HG02840 (cell line): ENCODE data around the gene PAX6.

ENCODE experiments used
- ATAC-seq: cut with Tn5 transposase; IDR thresholded peaks from one replicate; pipeline ENCODE4 v1.9.1; 2021; ENCODE audit warnings: mild to moderate bottlenecking, moderate library complexity, moderate number of reproducible peaks; ENCODE audit not compliant: unreplicated experiment, low FRiP score

Gene PAX6

GRCh38 chr11:31799435-31800397, 11.4 kb downstream of the PAX6 start:
- ATAC-seq, result no peak

GRCh38 chr11:31798554-31799434, 12.3 kb downstream of the PAX6 start:
- no peak for ATAC-seq

GRCh38 chr11:31798057-31798553, 13.0 kb downstream of the PAX6 start:
- no peak for ATAC-seq

- no peak for ATAC-seq
Measured at GRCh38 chr11:31797190-31798056, 13.7 kb downstream of the PAX6 start.

GRCh38 chr11:31796499-31797189, 14.5 kb downstream of the PAX6 start:
- no peak for ATAC-seq

- ATAC-seq, result no peak
Measured at GRCh38 chr11:31795706-31796498, 15.2 kb downstream of the PAX6 start.

GRCh38 chr11:31794548-31794947, 16.6 kb downstream of the PAX6 start:
- no peak for ATAC-seq

GRCh38 chr11:31793264-31793663, 17.9 kb downstream of the PAX6 start:
- no peak for ATAC-seq

- no peak for ATAC-seq
Measured at GRCh38 chr11:31792456-31792855, 18.7 kb downstream of the PAX6 start.

GRCh38 chr11:31792036-31792435, 19.1 kb downstream of the PAX6 start:
- ATAC-seq, result no peak

- no peak for ATAC-seq
Measured at GRCh38 chr11:31790649-31791048, 20.5 kb downstream of the PAX6 start.

- ATAC-seq, result no peak
Measured at GRCh38 chr11:31788085-31788484, 23.0 kb downstream of the PAX6 start.

GRCh38 chr11:31786996-31787685, 24.0 kb downstream of the PAX6 start:
- ATAC-seq, result no peak

- no peak for ATAC-seq
Measured at GRCh38 chr11:31784611-31785010, 26.5 kb downstream of the PAX6 start.

GRCh38 chr11:31783252-31783651, 27.9 kb downstream of the PAX6 start:
- no peak for ATAC-seq

GRCh38 chr11:31782257-31782656, 28.9 kb downstream of the PAX6 start:
- ATAC-seq, result no peak

- ATAC-seq, result no peak
Measured at GRCh38 chr11:31780480-31780971, 30.6 kb downstream of the PAX6 start.

GRCh38 chr11:31780078-31780477, 31.0 kb downstream of the PAX6 start:
- no peak for ATAC-seq
